HepG2 (cell line): ENCODE measurements around the gene TSPAN9.

Source experiments
- EP300 ChIP-seq, 3 experiments: sonication (generic) in 1 of 3; formaldehyde crosslinking in 1 of 3; IDR thresholded peaks; 2 replicates each; pipeline versions ENCODE4 v1.5.1 to v1.6.1; 2011 to 2020; ENCODE audit warnings: low read depth in 2 of 3, low read length in 2 of 3, borderline replicate concordance in 1 of 3, improper control_type of control experiment in 1 of 3, mild to moderate bottlenecking in 1 of 3, missing genetic modification reagents in 1 of 3, moderate library complexity in 1 of 3
- NFRKB ChIP-seq: fragments of 450-650 bp; IDR thresholded peaks from 2 replicates; pipeline ENCODE4 v1.6.1; 2017
- RNF2 ChIP-seq: fragments of 450-650 bp; conservative IDR thresholded peaks from 2 replicates; pipeline ENCODE4 v1.6.1; 2016; ENCODE audit warnings: low read depth
- TP53 ChIP-seq: sonication (generic); formaldehyde crosslinking; conservative IDR thresholded peaks from 2 replicates; pipeline ENCODE4 v1.4.0; 2020; ENCODE audit warnings: missing genetic modification reagents
- ZNF17 ChIP-seq: sonication (generic); formaldehyde crosslinking; IDR thresholded peaks from 2 replicates; pipeline ENCODE4 v1.5.0; 2020; ENCODE audit warnings: mild to moderate bottlenecking, missing genetic modification reagents
- ZNF274 ChIP-seq: sonication (generic); formaldehyde crosslinking; IDR thresholded peaks from 2 replicates; pipeline ENCODE4 v1.5.1; 2020; ENCODE audit warnings: mild to moderate bottlenecking, missing genetic modification reagents
- ZNF431 ChIP-seq: sonication (generic); formaldehyde crosslinking; IDR thresholded peaks from 2 replicates; pipeline ENCODE4 v1.9.0; 2022; ENCODE audit warnings: missing genetic modification reagents, low read depth, mild to moderate bottlenecking, borderline replicate concordance
- TF ChIP-seq, protein P1 (sequence below): sonication (generic); formaldehyde crosslinking; IDR thresholded peaks from 2 replicates; pipeline ENCODE4 v1.4.0; 2020; ENCODE audit warnings: mild to moderate bottlenecking, missing genetic modification reagents

DNA sequence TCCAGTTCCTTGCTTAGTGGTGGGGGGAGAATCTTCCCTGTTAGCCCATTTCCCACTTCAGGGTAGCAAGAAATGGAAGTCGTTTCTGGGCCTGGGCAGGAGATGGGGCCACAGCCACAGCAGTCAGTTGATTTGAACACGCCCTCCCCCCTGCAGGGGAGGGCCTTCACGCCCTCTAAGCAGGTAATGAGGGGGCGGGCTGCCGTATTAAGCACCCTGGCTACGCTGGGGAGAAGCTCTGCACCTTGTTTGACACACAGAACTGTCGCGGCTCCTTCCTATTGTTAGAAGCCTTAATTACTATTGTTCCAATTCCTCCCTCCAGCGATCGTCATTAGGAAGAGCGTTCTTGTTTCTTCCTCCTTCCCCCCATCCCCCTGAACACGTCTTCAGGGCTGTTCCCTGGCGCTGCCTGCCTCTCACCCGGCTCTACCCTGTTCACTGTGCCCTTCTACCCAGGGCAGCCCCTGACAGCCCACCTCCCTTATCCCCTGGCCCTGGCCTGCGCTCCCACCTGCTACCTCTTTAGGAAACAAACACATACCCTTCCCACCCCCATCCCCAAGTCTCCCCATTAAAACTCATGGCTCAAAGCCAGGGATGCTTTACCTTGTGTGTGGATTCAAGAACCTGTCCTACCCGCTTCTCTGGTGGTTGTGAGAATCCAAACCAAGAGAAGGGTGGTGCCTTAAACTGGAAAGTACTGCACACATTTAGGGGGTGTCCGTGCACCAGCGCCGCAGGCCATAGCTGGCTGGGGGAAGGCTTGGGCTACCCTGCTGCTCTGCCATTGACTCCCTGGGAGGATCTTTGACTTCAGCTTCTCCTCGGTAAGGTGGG lies 137.6 kb downstream of the TSPAN9 start:
- TF ChIP-seq ZNF274 (CRISPR knock-in tag) (no peak), ZNF17 (no peak), NFRKB (no peak), TP53 (CRISPR knock-in tag) (no peak), ZNF431 (no peak), EP300 (IDR thresholded peaks at IDR 0.05; ENCODE audit: low read depth in 2 of 2, low read length in 2 of 2) (no peak), EP300 (CRISPR knock-in tag; IDR thresholded peaks at IDR 0.05; ENCODE audit: borderline replicate concordance) (no peak), RNF2 (no peak)
- TF ChIP-seq, protein P1, sequence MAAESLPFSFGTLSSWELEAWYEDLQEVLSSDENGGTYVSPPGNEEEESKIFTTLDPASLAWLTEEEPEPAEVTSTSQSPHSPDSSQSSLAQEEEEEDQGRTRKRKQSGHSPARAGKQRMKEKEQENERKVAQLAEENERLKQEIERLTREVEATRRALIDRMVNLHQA (CRISPR knock-in tag) = no peak
